Measurements from ENCODE around the gene MACROH2A2. TPM values are rescaled to one million over a fixed set of nuclear protein-coding genes. Genes with fewer than 3 reads are reported as not detected.
"Not testable (repeated sequence)": the region's sequence is repeated elsewhere in the genome, so short reads cannot be mapped to it uniquely, and the experiment has no call there.

The MACROH2A2 gene
- total RNA-seq, 1 donor from 2014 or later = 0.59 TPM

- no peak for DNase-seq (ENCODE audit: low read depth, low spot score)
These were observed 95.9 kb downstream of the MACROH2A2 start for GRCh38 chr10:70148516-70148915.

DNA sequence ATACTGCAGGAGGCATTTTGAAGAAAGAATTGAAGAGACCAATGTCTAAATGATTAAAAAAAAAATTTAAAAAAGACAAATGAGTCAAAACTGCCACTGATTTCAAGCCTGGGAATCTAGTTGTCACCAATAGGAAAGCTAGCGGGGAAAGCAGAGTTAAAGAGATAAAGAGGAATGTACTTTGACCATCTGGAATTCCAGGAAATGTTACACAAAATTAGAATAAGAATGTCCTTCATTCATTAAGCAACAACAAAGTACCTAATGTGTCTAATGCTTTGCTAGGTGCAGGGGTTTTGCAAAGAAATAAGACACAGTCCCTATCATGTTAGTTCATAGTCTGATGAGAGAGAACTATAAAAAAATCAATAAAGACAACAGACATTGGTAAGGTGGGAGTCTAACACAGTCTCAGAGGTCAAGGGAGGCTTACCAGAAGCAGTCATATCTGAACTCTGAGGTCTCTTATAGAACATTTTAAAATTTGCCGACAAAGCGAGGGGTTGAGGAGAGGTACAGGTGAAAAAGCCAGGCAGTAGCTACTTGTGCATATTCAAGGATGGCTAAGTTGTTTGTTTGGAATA lies 102.7 kb downstream of the MACROH2A2 start:
- DNase-seq (ENCODE audit: low read depth, low spot score) = no peak

DNA sequence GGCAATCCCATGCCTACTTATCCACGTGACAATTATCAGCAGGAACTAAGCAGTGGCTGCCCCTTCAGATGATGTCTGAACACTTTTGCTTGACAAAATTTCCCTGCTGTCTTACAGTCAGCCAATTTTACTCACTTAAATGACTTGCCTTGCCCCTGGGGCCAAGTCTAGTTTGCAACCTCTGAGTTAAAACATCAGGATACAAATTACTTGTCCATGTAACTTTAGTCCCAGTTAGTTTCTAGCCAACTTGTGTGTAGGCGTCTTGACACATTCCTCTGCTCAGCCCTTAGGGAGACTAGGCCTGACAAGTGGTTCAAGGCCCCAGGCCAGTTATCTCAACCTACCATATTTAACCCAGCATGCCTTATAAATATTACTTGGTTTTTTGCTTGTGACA lies 105.5 kb downstream of the MACROH2A2 start:
- no peak for DNase-seq (ENCODE audit: low read depth, low spot score)

GRCh38 chr10:70159366-70159765 lies 106.7 kb downstream of the MACROH2A2 start:
- not testable (repeated sequence) for DNase-seq (ENCODE audit: low read depth, low spot score)

DNA sequence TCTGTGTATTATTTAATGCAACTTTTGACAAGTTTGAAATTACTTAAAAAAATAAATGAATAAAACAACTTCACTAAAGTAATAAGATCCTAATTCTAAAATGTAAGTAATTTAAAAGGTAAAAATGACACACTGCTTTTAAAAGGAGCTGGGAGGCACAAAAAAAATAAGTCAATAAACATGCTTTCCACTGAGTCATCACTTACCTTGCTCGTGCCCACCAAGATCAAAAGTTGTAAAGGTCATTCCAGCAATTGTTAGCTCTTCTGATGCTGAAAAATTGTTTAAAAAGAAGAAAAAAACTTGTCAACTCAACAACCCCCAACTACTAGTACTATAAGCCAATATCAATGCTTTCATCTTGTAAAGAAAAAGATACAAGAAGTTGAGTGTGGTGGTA lies 108.2 kb downstream of the MACROH2A2 start:
- DNase-seq (ENCODE audit: low read depth, low spot score) = no peak

Other genes with a start within 250 kb of the MACROH2A2 start
- gene AIFM2, start 80.0 kb downstream of the MACROH2A2 start, total RNA-seq = 5.9 and 6.4 TPM in 2 replicates
- 6.6 and 8.0 TPM in 2 replicates for gene TYSND1, start 93.9 kb downstream of the MACROH2A2 start, total RNA-seq
- 148 and 160 TPM in 2 replicates for gene SAR1A, start 117.7 kb downstream of the MACROH2A2 start, total RNA-seq
- gene PPA1, start 180.6 kb downstream of the MACROH2A2 start, total RNA-seq = 295 and 309 TPM in 2 replicates
- gene NPFFR1, start 231.2 kb downstream of the MACROH2A2 start, total RNA-seq = not detected in 2 replicates

Data from pulmonary artery endothelial cell (primary cell).